Measurements from ENCODE around the gene ETV3.
"Not testable (repeated sequence)": the region's sequence is repeated elsewhere in the genome, so short reads cannot be mapped to it uniquely, and the experiment has no call there.

Gene ETV3

DNA sequence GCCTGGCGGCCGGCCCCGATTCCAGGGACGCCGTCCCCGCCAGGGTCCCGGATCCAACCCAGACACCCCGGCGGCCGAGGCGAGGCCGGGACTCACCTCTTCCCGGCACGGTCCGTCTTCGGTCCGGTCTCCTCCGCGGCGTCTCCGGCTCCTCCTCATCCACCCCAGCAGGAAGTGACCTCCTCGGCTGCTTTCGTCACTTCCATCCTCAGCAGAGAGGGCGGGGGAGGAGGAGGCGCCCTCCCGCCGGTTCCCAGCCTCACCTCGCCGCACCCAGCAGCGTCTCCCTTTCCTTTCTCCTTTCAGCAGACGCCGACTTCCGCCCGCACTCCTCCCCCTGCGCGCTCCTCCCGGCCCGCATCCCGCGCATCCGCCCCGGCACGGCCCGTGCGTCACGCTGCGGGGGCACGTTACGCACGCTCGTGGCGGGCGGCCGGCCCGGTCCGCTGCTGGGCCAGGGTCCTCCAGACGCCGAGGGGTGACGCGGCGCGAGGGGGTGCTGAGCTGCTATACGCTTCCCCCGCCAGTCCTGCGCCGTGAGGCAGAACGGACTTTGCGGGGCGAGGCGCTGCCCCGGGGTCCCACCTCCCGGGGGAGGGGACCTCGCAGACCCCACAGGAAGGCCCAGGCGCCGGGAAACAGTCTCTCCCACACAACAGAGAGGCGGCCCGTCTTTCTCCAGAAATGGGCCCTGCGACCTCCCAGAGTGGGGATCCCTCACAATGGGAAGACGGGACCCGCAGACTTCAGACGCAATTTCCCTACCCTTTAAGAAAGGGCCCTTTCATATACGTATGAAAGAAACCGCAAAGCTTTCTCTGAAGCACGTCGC lies at the start of gene ETV3:
ETV3 (minus strand) TSS at position 176 of the 832 bp plus-strand sequence. CDS start 2,043 bp downstream, outside the sequence.
- H3K4me3 ChIP-seq (ENCODE audit: low read length) = peak within 1 kb of the TSS; percentile 88
- H3K27ac ChIP-seq (ENCODE audit: low read depth, low read length) = peak within 1 kb of the TSS; percentile 50
- H3K9me3 ChIP-seq (ENCODE audit: control insufficient read depth, insufficient read depth, low read length) = no peaks in the 10 kb centered on the region
- no peaks in the 10 kb centered on the region for H3K9me2 ChIP-seq (replicated peaks; ENCODE audit: control insufficient read depth, low read length)
- H3K4me2 ChIP-seq (ENCODE audit: low read length) = peak within 1 kb of the TSS; percentile 84
- no peaks in the 10 kb centered on the region for H3K27me3 ChIP-seq (ENCODE audit: control insufficient read depth, low read length)
- TF ChIP-seq, protein P1, sequence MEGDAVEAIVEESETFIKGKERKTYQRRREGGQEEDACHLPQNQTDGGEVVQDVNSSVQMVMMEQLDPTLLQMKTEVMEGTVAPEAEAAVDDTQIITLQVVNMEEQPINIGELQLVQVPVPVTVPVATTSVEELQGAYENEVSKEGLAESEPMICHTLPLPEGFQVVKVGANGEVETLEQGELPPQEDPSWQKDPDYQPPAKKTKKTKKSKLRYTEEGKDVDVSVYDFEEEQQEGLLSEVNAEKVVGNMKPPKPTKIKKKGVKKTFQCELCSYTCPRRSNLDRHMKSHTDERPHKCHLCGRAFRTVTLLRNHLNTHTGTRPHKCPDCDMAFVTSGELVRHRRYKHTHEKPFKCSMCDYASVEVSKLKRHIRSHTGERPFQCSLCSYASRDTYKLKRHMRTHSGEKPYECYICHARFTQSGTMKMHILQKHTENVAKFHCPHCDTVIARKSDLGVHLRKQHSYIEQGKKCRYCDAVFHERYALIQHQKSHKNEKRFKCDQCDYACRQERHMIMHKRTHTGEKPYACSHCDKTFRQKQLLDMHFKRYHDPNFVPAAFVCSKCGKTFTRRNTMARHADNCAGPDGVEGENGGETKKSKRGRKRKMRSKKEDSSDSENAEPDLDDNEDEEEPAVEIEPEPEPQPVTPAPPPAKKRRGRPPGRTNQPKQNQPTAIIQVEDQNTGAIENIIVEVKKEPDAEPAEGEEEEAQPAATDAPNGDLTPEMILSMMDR (IDR thresholded peaks at IDR 0.05; ENCODE audit: low read depth, low read length, poor library complexity, severe bottlenecking) = no peak
- TF ChIP-seq EZH2phosphoT487 (IDR thresholded peaks at IDR 0.05; ENCODE audit: borderline replicate concordance, low read length) = no peak
- H4K20me1 ChIP-seq (ENCODE audit: control insufficient read depth, insufficient read depth, low read depth, low read length) = peaks cover 12% of the 10 kb centered on the region; the same call in 1 of the 2 replicates
- peaks cover 15% of the 10 kb centered on the region for H3F3A ChIP-seq (ENCODE audit: control insufficient read depth, insufficient read depth)
- peaks cover 31% of the 10 kb centered on the region for H3K79me2 ChIP-seq (ENCODE audit: control insufficient read depth, low read length)
- peaks cover 36% of the 10 kb centered on the region for H3K36me3 ChIP-seq (ENCODE audit: control insufficient read depth, low read length)
- H3K4me1 ChIP-seq (ENCODE audit: control insufficient read depth, low read length) = peaks cover 19% of the 10 kb centered on the region

DNA sequence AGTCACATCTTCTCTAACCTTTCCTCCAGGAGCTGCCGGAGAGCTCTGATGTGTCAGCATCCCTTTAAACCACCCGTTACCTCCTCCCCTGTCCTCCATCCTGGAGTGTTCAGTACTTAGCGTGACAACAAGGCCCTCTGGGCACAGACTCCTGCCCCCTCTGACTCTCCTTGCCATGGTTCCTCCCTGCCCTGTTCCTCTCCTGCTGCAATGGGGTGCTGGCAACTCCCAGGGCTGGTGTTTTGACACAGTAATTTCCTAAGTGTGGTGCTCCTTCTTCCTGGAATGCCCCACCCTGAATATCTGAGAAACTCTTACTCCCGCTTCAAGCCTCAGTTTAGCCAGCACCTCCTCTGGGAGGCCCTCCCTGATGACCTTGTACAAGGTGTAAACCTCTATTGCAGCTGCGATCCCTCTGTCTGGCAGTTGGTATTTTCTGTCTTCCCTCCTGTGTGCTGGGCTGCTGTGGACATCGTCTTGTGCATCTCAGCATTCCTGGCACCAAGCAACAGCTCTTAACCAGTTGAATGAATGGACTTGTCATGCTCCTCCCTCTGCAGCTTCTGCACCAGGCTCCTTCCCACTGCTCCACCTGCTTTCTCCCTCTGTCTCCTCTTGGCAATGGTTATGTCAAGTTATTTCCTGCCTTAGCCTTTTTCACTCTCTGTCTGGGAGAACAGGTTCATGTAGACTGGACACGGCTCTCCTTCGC lies 48.2 kb upstream of the ETV3 start:
- Histone ChIP-seq H3K27ac (ENCODE audit: low read depth, low read length) (no peak overlapping the region), H3K36me3 (ENCODE audit: control insufficient read depth, low read length) (no peaks in the 10 kb centered on the region), H3K4me1 (ENCODE audit: control insufficient read depth, low read length) (peaks cover 4% of the 10 kb centered on the region), H3K4me2 (ENCODE audit: low read length) (no peak overlapping the region), H3K4me3 (ENCODE audit: low read length) (no peak overlapping the region), H3K79me2 (ENCODE audit: control insufficient read depth, low read length) (no peaks in the 10 kb centered on the region), H3K9me3 (ENCODE audit: control insufficient read depth, insufficient read depth, low read length) (no peaks in the 10 kb centered on the region), H3F3A (ENCODE audit: control insufficient read depth, insufficient read depth) (no peaks in the 10 kb centered on the region), H3K9me2 (replicated peaks; ENCODE audit: control insufficient read depth, low read length) (no peaks in the 10 kb centered on the region), H4K20me1 (ENCODE audit: control insufficient read depth, insufficient read depth, low read depth, low read length) (no peaks in the 10 kb centered on the region), H3K27me3 (ENCODE audit: control insufficient read depth, low read length) (peaks cover 14% of the 10 kb centered on the region)
- TF ChIP-seq, protein P1 (IDR thresholded peaks at IDR 0.05; ENCODE audit: low read depth, low read length, poor library complexity, severe bottlenecking) = no peak
- TF ChIP-seq EZH2phosphoT487 (IDR thresholded peaks at IDR 0.05; ENCODE audit: borderline replicate concordance, low read length) = no peak

DNA sequence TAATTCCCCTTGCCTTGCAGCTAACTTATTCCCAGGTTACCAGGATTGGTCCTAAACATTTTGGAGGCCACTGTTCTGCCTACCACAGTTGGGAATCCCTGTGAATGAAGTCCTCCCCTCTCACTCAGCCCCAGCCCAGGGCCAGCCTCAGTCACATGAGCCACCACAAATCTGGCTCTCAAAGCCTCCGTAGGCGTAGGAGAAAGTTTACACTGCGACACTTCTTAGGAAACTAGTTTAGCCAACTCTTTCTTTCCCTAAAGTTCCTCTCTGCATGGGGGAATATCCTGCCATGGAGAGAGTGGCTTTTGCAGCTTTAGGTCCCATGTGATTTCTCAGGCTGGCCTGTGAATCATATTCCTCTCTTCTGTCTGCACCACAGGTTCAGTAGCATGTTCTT lies 45.7 kb upstream of the ETV3 start:
- no peak for TF ChIP-seq EZH2phosphoT487 (IDR thresholded peaks at IDR 0.05; ENCODE audit: borderline replicate concordance, low read length)
- TF ChIP-seq, protein P1 (IDR thresholded peaks at IDR 0.05; ENCODE audit: low read depth, low read length, poor library complexity, severe bottlenecking) = no peak
- Histone ChIP-seq H3K4me1 (ENCODE audit: control insufficient read depth, low read length) (peaks cover 7% of the 10 kb centered on the region), H3K4me2 (ENCODE audit: low read length) (no peak overlapping the region), H3K79me2 (ENCODE audit: control insufficient read depth, low read length) (no peaks in the 10 kb centered on the region), H3K9me2 (replicated peaks; ENCODE audit: control insufficient read depth, low read length) (no peaks in the 10 kb centered on the region), H3K9me3 (ENCODE audit: control insufficient read depth, insufficient read depth, low read length) (no peaks in the 10 kb centered on the region), H3F3A (ENCODE audit: control insufficient read depth, insufficient read depth) (no peaks in the 10 kb centered on the region), H3K27ac (ENCODE audit: low read depth, low read length) (no peak overlapping the region), H3K36me3 (ENCODE audit: control insufficient read depth, low read length) (no peaks in the 10 kb centered on the region), H4K20me1 (ENCODE audit: control insufficient read depth, insufficient read depth, low read depth, low read length) (no peaks in the 10 kb centered on the region), H3K27me3 (ENCODE audit: control insufficient read depth, low read length) (peaks cover 23% of the 10 kb centered on the region), H3K4me3 (ENCODE audit: low read length) (no peak overlapping the region)

DNA sequence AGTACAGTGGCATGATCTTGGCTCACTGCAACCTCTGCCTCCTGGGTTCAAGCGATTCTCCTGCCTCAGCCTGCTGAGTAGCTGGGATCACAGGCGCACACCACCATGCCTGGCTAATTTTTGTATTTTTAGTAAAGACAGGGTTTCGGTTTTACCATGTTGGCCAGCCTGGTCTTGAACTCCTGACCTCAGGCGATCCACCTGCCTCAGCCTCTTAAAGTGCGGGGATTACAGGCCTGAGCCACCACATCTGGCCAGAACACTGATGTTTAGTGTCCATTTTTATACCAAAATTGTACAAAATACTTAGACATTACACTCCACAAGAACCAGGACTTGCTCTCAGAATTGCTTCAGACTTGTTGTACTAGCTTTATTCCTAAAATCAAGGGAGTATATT lies 44.2 kb upstream of the ETV3 start:
- H3K36me3 ChIP-seq (ENCODE audit: control insufficient read depth, low read length); H3K4me2 ChIP-seq (ENCODE audit: low read length); H3K4me3 ChIP-seq (ENCODE audit: low read length); H3K9me2 ChIP-seq (replicated peaks; ENCODE audit: control insufficient read depth, low read length); H3K4me1 ChIP-seq (ENCODE audit: control insufficient read depth, low read length); H4K20me1 ChIP-seq (ENCODE audit: control insufficient read depth, insufficient read depth, low read depth, low read length); H3K27ac ChIP-seq (ENCODE audit: low read depth, low read length); H3K79me2 ChIP-seq (ENCODE audit: control insufficient read depth, low read length); H3K9me3 ChIP-seq (ENCODE audit: control insufficient read depth, insufficient read depth, low read length); H3F3A ChIP-seq (ENCODE audit: control insufficient read depth, insufficient read depth): not testable (repeated sequence)
- peaks cover 26% of the 10 kb centered on the region for H3K27me3 ChIP-seq (ENCODE audit: control insufficient read depth, low read length)
